ENCODE results near the gene DLG2. TPM values are rescaled to one million over a fixed set of nuclear protein-coding genes. Genes with fewer than 3 reads are reported as not detected.

Gene DLG2
- total RNA-seq, 4 donors from 2014 or later = 6.5 to 14.6 (median 7.2) TPM

- no peak for DNase-seq (ENCODE audit: low spot score in 2 of 2)
- no peaks in the 10 kb centered on the region for H3K27me3 ChIP-seq
- no peak overlapping the region for H3K27ac ChIP-seq
- H3K4me1 ChIP-seq = no peaks in the 10 kb centered on the region
- peaks cover 0 to 13% (median under 1%) of the 10 kb centered on the region in 4 donors for H3K9me3 ChIP-seq
- no peaks in the 10 kb centered on the region for H3K36me3 ChIP-seq
- no peak overlapping the region for H3K4me3 ChIP-seq
- WGBS, 2 donors = 77 to 82% methylated on average over 8 of the region's 8 CpGs
- TF ChIP-seq, protein P1, sequence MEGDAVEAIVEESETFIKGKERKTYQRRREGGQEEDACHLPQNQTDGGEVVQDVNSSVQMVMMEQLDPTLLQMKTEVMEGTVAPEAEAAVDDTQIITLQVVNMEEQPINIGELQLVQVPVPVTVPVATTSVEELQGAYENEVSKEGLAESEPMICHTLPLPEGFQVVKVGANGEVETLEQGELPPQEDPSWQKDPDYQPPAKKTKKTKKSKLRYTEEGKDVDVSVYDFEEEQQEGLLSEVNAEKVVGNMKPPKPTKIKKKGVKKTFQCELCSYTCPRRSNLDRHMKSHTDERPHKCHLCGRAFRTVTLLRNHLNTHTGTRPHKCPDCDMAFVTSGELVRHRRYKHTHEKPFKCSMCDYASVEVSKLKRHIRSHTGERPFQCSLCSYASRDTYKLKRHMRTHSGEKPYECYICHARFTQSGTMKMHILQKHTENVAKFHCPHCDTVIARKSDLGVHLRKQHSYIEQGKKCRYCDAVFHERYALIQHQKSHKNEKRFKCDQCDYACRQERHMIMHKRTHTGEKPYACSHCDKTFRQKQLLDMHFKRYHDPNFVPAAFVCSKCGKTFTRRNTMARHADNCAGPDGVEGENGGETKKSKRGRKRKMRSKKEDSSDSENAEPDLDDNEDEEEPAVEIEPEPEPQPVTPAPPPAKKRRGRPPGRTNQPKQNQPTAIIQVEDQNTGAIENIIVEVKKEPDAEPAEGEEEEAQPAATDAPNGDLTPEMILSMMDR (IDR thresholded peaks at IDR 0.05) = no peak
- TF ChIP-seq POLR2A (IDR thresholded peaks at IDR 0.05) = no peak
- no peak for TF ChIP-seq EP300 (IDR thresholded peaks at IDR 0.05)
These were observed 826.3 kb downstream of the DLG2 start for GRCh38 chr11:84800755-84801346.

- Histone ChIP-seq H3K9me3 (peaks cover 0 to 9% (median 0%) of the 10 kb centered on the region in 4 donors), H3K36me3 (no peaks in the 10 kb centered on the region), H3K4me1 (no peaks in the 10 kb centered on the region), H3K27ac (no peak overlapping the region), H3K27me3 (no peaks in the 10 kb centered on the region), H3K4me3 (no peak overlapping the region)
- TF ChIP-seq, protein P1 (IDR thresholded peaks at IDR 0.05) = no peak
- no peak for TF ChIP-seq POLR2A (IDR thresholded peaks at IDR 0.05)
- TF ChIP-seq EP300 (IDR thresholded peaks at IDR 0.05) = no peak
- no peak for DNase-seq (ENCODE audit: low spot score in 2 of 2)
- WGBS, 2 donors = 72 to 76% methylated on average over 3 of the region's 3 CpGs
These were observed 828.0 kb downstream of the DLG2 start for GRCh38 chr11:84799112-84799511.

DNA sequence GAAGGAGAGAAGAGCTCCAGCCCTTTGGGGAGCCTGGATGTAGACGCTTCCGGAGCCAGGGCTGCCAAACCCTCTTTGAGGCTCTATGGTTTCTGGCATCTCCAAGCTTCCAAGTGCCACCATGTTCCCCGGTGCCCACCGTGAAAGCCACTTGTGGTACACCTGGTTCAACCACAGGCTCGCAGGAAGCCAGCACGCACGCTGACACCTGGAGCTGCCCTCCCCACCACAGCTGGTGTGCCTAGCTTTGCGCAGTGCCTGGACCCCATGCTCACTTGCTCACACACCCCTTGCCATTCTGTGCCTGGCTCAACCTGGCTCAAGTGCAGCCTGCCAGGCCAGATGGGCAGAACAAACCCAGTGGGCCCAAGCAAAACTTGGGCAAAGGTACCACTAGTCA, 831.4 kb downstream of the DLG2 start:
- Histone ChIP-seq H3K4me1 (no peaks in the 10 kb centered on the region), H3K27ac (no peak overlapping the region), H3K9me3 (peaks cover 0 to 9% (median 0%) of the 10 kb centered on the region in 4 donors), H3K27me3 (no peaks in the 10 kb centered on the region), H3K4me3 (no peak overlapping the region), H3K36me3 (no peaks in the 10 kb centered on the region)
- TF ChIP-seq, protein P1 (IDR thresholded peaks at IDR 0.05) = no peak
- TF ChIP-seq POLR2A (IDR thresholded peaks at IDR 0.05) = no peak
- no peak for TF ChIP-seq EP300 (IDR thresholded peaks at IDR 0.05)
- no peak for DNase-seq (ENCODE audit: low spot score in 2 of 2)
- WGBS, 2 donors = 94 to 100% methylated on average over 5 to 8 of the region's 8 CpGs

GRCh38 chr11:84794663-84795443, 832.3 kb downstream of the DLG2 start:
- Histone ChIP-seq H3K4me1 (no peaks in the 10 kb centered on the region), H3K27ac (no peak overlapping the region), H3K4me3 (no peak overlapping the region), H3K36me3 (no peaks in the 10 kb centered on the region), H3K9me3 (peaks cover 0 to 9% (median 0%) of the 10 kb centered on the region in 4 donors), H3K27me3 (no peaks in the 10 kb centered on the region)
- DNase-seq (ENCODE audit: low spot score in 2 of 2) = no peak
- 84 to 97% methylated on average over 10 of the region's 10 CpGs for WGBS, 2 donors
- TF ChIP-seq EP300 (IDR thresholded peaks at IDR 0.05) = no peak
- TF ChIP-seq POLR2A (IDR thresholded peaks at IDR 0.05) = no peak
- TF ChIP-seq, protein P1 (IDR thresholded peaks at IDR 0.05) = no peak

- 88 to 91% methylated on average over 2 of the region's 2 CpGs for WGBS, 2 donors
- H3K36me3 ChIP-seq = no peaks in the 10 kb centered on the region
- peaks cover 0 to 8% (median 0%) of the 10 kb centered on the region in 4 donors for H3K9me3 ChIP-seq
- H3K27me3 ChIP-seq = no peaks in the 10 kb centered on the region
- no peak overlapping the region for H3K4me3 ChIP-seq
- H3K27ac ChIP-seq = no peak overlapping the region
- no peaks in the 10 kb centered on the region for H3K4me1 ChIP-seq
- no peak for TF ChIP-seq POLR2A (IDR thresholded peaks at IDR 0.05)
- no peak for TF ChIP-seq EP300 (IDR thresholded peaks at IDR 0.05)
- TF ChIP-seq, protein P1 (IDR thresholded peaks at IDR 0.05) = no peak
- no peak for DNase-seq (ENCODE audit: low spot score in 2 of 2)
These were observed 833.8 kb downstream of the DLG2 start for GRCh38 chr11:84793318-84793717.

All from tibial nerve (tissue), 4 donors.